Spleen (tissue), 11 donors: ENCODE measurements around the gene RFX2. TPM values are rescaled to one million over a fixed set of nuclear protein-coding genes. Genes with fewer than 3 reads are reported as not detected.

ENCODE experiments used
- DNase-seq: peaks from one replicate; pipeline ENCODE4 v3.0.0-alpha.2; 2020
- H3K27ac ChIP-seq, 8 donors: fragments of 200-600 bp; sonication (generic) in 7 of 8; 1 replicate in 4 of 8; 2 replicates in 4 of 8; pipeline versions ENCODE4 v1.5.0 to v1.8.0; 2016 to 2021; ENCODE audit warnings: inconsistent platforms in 4 of 8, mild to moderate bottlenecking in 4 of 8, moderate library complexity in 1 of 8
- H3K27me3 ChIP-seq, 7 donors: fragments of 200-600 bp; sonication (generic) in 6 of 7; replicated peaks in 1 of 7; 1 replicate in 4 of 7; 2 replicates in 3 of 7; pipeline versions ENCODE4 v1.5.0 to v1.8.0; 2016 to 2021; ENCODE audit warnings: inconsistent platforms in 3 of 7, mild to moderate bottlenecking in 1 of 7
- H3K36me3 ChIP-seq, 6 donors: fragments of 200-600 bp; sonication (generic) in 5 of 6; 1 replicate in 4 of 6; 2 replicates in 2 of 6; pipeline versions ENCODE4 v1.5.0 to v1.8.0; 2016 to 2021; ENCODE audit warnings: inconsistent platforms in 2 of 6
- H3K4me1 ChIP-seq, 6 donors: fragments of 200-600 bp; sonication (generic) in 5 of 6; 1 replicate in 3 of 6; 2 replicates in 3 of 6; pipeline versions ENCODE4 v1.5.0 to v1.8.0; 2016 to 2021; ENCODE audit warnings: inconsistent platforms in 3 of 6
- H3K4me3 ChIP-seq, 8 donors: fragments of 200-600 bp; sonication (generic) in 7 of 8; 1 replicate in 4 of 8; 2 replicates in 4 of 8; pipeline versions ENCODE4 v1.5.0 to v1.8.0; 2016 to 2021; ENCODE audit warnings: inconsistent platforms in 4 of 8, mild to moderate bottlenecking in 4 of 8, moderate library complexity in 2 of 8
- H3K9me3 ChIP-seq, 8 donors: fragments of 200-600 bp; sonication (generic) in 7 of 8; 1 replicate in 4 of 8; 2 replicates in 4 of 8; pipeline versions ENCODE4 v1.5.0 to v1.8.0; 2016 to 2021; ENCODE audit warnings: inconsistent platforms in 4 of 8
- CTCF ChIP-seq, 11 experiments: fragments of 200-600 bp in 7 of 11; fragments of 450-650 bp in 4 of 11; sonication (generic) in 4 of 11; IDR thresholded peaks in 8 of 11; conservative IDR thresholded peaks in 3 of 11; 1 replicate in 7 of 11; 2 replicates in 4 of 11; pipeline versions ENCODE4 v1.4.0 to v1.8.0; 2016 to 2021; ENCODE audit warnings: antibody characterized with exemption in 11 of 11, inconsistent platforms in 4 of 11, mild to moderate bottlenecking in 1 of 11
- POLR2A ChIP-seq, 3 donors: fragments of 450-650 bp; IDR thresholded peaks; one replicate each; pipeline ENCODE4 v1.5.1; 2017; ENCODE audit warnings: antibody characterized with exemption in 3 of 3, mild to moderate bottlenecking in 1 of 3
- POLR2AphosphoS5 ChIP-seq, 3 donors: sonication (generic); formaldehyde crosslinking; IDR thresholded peaks; one replicate each; pipeline ENCODE4 v1.5.1; 2017; ENCODE audit warnings: antibody characterized with exemption in 3 of 3
- WGBS, 5 donors: extraction: QIAGEN DNeasy Blood & Tissue Kit in 3 of 5; methylation state at CpG; one replicate each; pipeline versions ENCODE4 v1.1.5 to v1.1.7; 2013 to 2018; 5-methylcytosine and 5-hydroxymethylcytosine counted together
- intact Hi-C: fragments of 100-400 bp; cut with DNase I; formaldehyde crosslinking; loops from one replicate; pipeline ENCODE4 v1.15.0; 2023; ENCODE audit warnings: low total_unique reads
- polyA plus RNA-seq, 3 donors: library from polyadenylated mRNA; stranded (reverse); fragments of 200-250 nt; gene quantifications; one replicate each; pipeline ENCODE4 v1.2.1, GENCODE V29; 2013
- total RNA-seq, 7 donors: library from RNA; depleted of rRNA in 3 of 7; stranded (reverse); fragments of >200 nt in 3 of 7; fragmentation: NEBNext Ultra II Directional in 4 of 7; extraction: Animal tissue kit (Norgen Biotek cat#: 25700) in 4 of 7; gene quantifications; one replicate each; pipeline versions ENCODE4 v1.1.0 to v1.2.1, GENCODE V29; 2016 to 2021
- donor health status: healthy with polysubstance abuse.
- donor health status: DM: no; HTN: no; CAD: no; lungs with moderate emphysema.
- donor health status: DM: no; HTN: no; CAD: no.
- donor health status: Bipolar disorder and iron deficiency.
- donor health status: healthy.
- donor health status: DM: no; HTN: no; CAD: no.
- donor health status: DM: yes; HTN: yes; CAD: no.

RFX2 gene
- total and polyA plus RNA-seq, 10 donors, result 1.1 to 15.8 (median 7.8) TPM

DNA sequence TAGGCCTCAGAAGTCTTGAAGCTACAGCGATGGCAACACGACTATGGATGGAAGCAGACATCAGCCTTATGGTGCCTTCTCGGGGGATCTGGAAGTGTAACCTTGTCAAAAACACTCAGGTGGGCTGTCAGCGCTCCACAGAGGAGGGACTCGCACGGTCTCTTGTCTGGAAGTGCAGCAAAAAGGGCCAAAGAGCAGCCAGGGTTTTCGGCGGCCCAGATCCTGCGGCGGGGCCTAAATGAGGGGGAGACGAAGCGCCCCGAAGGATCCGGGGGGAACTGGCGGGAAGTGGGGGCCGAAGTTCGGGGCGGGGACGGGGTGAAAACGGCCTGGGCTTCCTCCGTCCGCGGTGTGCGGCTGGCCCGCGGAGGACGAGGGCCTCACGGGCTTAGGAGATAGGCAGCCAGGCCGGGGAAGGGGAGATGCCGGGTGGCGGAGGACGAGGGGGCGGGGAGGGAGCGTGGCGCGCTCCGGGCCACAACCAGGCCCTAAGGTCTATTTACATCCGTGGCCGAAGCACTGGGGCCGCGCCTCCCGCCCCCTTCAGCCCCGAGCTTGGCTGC lies 133.0 kb downstream of the RFX2 start:
- Histone ChIP-seq H3K4me1 (peaks cover 41 to 74% (median 61%) of the 10 kb centered on the region in 6 donors), H3K9me3 (no peaks in the 10 kb centered on the region), H3K4me3 (peak overlapping the region; percentile 95 to 100 (median 98)), H3K36me3 (peaks cover 0 to 41% (median 13%) of the 10 kb centered on the region in 6 donors), H3K27me3 (no peaks in the 10 kb centered on the region), H3K27ac (peak overlapping the region; percentile 83 to 94 (median 91))
- no peak for TF ChIP-seq CTCF (IDR thresholded peaks at IDR 0.05 in 8 of 11, conservative IDR thresholded peaks at IDR 0.05 in 3 of 11)
- no peak for TF ChIP-seq POLR2A (IDR thresholded peaks at IDR 0.05)
- no peak for TF ChIP-seq POLR2AphosphoS5 (IDR thresholded peaks at IDR 0.05)
- 0 to 2% (median 1%) methylated on average over 7 to 43 of the region's 43 CpGs for WGBS, 5 donors
- intact Hi-C loops, result no loop called here
- DNase-seq, result peak; percentile 78

- H3K36me3 ChIP-seq, result peaks cover 0 to 46% (median 13%) of the 10 kb centered on the region in 6 donors
- H3K9me3 ChIP-seq, result no peaks in the 10 kb centered on the region
- WGBS, 5 donors, result 52 to 62% (median 57%) methylated on average over 8 of the region's 8 CpGs
- H3K27me3 ChIP-seq, result no peaks in the 10 kb centered on the region
- intact Hi-C loops, result no loop called here
- H3K4me1 ChIP-seq, result peaks cover 41 to 80% (median 64%) of the 10 kb centered on the region in 6 donors
- TF ChIP-seq CTCF (IDR thresholded peaks at IDR 0.05 in 8 of 11, conservative IDR thresholded peaks at IDR 0.05 in 3 of 11), result no peak
- no peak for TF ChIP-seq POLR2A (IDR thresholded peaks at IDR 0.05)
- TF ChIP-seq POLR2AphosphoS5 (IDR thresholded peaks at IDR 0.05), result no peak
- DNase-seq, result peak; percentile 68
- H3K27ac ChIP-seq, result peak overlapping the region in 3 of 8 donors; percentile 83 to 93 (median 89)
- H3K4me3 ChIP-seq, result peak overlapping the region; percentile 95 to 100 (median 98)
Measured at GRCh38 chr19:5976768-5977167, 133.5 kb downstream of the RFX2 start.

GRCh38 chr19:5975388-5975728 lies 134.9 kb downstream of the RFX2 start:
- peak overlapping the region in 1 of 8 donors; percentile 100 for H3K4me3 ChIP-seq
- intact Hi-C loops, result no loop called here
- H3K36me3 ChIP-seq, result peaks cover 0 to 53% (median 13%) of the 10 kb centered on the region in 6 donors
- 71 to 91% (median 83%) methylated on average over 3 of the region's 3 CpGs for WGBS, 5 donors
- TF ChIP-seq POLR2A (IDR thresholded peaks at IDR 0.05) (no peak), CTCF (IDR thresholded peaks at IDR 0.05 in 8 of 11, conservative IDR thresholded peaks at IDR 0.05 in 3 of 11) (no peak), POLR2AphosphoS5 (IDR thresholded peaks at IDR 0.05) (no peak)
- no peaks in the 10 kb centered on the region for H3K27me3 ChIP-seq
- H3K9me3 ChIP-seq, result no peaks in the 10 kb centered on the region
- peaks cover 41 to 94% (median 74%) of the 10 kb centered on the region in 6 donors for H3K4me1 ChIP-seq
- H3K27ac ChIP-seq, result peak overlapping the region in 4 of 8 donors; percentile 3 to 55 (median 48)
- no peak for DNase-seq

DNA sequence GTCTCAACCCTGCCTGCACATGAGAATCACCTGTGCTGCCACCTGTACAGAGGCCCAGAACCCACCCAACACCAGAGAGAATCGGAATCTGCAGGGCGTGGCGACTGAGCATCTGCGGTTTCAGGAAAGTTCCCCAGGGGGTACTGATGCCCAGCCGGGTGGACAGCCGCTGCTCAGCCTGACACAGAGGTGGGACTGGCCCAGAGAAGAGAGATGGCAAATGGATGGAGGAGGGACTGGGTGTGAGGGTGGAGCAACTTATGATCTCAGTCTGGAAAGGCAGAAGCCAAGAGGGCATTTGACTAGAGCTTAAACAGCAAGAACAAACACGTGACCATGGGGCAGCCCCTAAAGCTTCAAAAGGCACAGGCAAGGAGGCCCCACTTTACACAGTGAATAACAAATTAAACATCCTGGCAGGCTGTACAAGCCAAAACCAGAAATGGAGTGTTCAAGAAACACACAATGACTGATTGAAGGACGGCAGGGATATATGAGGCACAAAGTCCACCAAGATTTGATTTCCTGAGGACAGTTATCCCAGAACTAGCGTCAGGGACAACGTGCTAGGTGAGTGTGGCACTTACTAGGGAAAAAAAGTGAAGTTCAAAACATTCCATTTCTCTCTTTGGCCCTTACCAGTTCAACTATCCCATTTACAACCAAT lies 135.4 kb downstream of the RFX2 start:
- Histone ChIP-seq H3K4me1 (peaks cover 44 to 94% (median 77%) of the 10 kb centered on the region in 6 donors), H3K36me3 (peaks cover 0 to 53% (median 13%) of the 10 kb centered on the region in 6 donors), H3K9me3 (no peaks in the 10 kb centered on the region), H3K27me3 (no peaks in the 10 kb centered on the region), H3K27ac (peak overlapping the region in 4 of 8 donors; percentile 3 to 55 (median 48)), H3K4me3 (peak overlapping the region in 1 of 8 donors; percentile 100)
- TF ChIP-seq POLR2A (IDR thresholded peaks at IDR 0.05) (no peak), POLR2AphosphoS5 (IDR thresholded peaks at IDR 0.05) (no peak), CTCF (IDR thresholded peaks at IDR 0.05 in 8 of 11, conservative IDR thresholded peaks at IDR 0.05 in 3 of 11) (no peak)
- WGBS, 5 donors, result 64 to 76% (median 74%) methylated on average over 10 of the region's 10 CpGs
- DNase-seq, result peak; percentile 57
- intact Hi-C loops, result no loop called here
